Measurements from ENCODE around the gene LRP8. TPM values are rescaled to one million over a fixed set of nuclear protein-coding genes. Genes with fewer than 3 reads are reported as not detected.
A peak's percentile ranks its signal among the peaks of the same experiment; 100 is the strongest.

Gene LRP8
- total and polyA plus RNA-seq, 2 experiments from 2014 or later = 27.8 to 71.1 TPM

DNA sequence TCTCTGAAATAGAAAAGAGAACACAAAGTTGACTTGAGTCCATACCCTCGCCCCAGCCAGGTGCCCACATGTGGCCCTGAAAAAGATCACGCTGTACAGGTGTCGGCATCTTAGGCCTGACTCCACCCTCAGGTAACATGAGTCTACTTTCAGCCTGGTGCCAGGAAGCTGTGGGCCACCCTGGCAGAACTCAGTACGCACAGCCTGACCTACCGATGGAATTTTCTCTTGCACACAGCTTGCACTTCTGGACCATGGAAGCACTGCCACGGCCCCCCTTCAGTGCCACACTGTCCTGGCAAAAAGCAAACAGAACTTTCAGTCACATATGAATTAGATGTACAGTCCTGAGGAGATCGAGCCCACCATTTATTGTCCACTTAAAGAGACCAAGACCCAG, 109.7 kb downstream of the LRP8 start:
- Mint-ChIP-seq H3K4me3 (0 out of 3 replicates have a peak overlapping the region, but pooled peaks have one; percentile 93), H3K27me3 (ENCODE audit: insufficient read depth, low read depth, poor library complexity) (peaks cover 3% of the 10 kb centered on the region)

More for the DNA sequence above, 109.7 kb downstream of the LRP8 start:
- Histone ChIP-seq H3K27me3 (ENCODE audit: insufficient read depth) (no peaks in the 10 kb centered on the region), H3K4me1 (ENCODE audit: insufficient read depth) (peaks cover 7% of the 10 kb centered on the region), H3K79me2 (replicated peaks; ENCODE audit: insufficient read depth) (peaks cover 5% of the 10 kb centered on the region; the same call in 1 of the 2 replicates), H3F3A (replicated peaks; ENCODE audit: low read depth) (no peaks in the 10 kb centered on the region; the same call in 1 of the 2 replicates), H3K9me2 (ENCODE audit: insufficient read depth) (no peaks in the 10 kb centered on the region), H3K4me3 (no peak overlapping the region), H2AFZ (no peak overlapping the region), H3K4me2 (no peak overlapping the region), H3K36me3 (ENCODE audit: insufficient read depth) (peaks cover 7% of the 10 kb centered on the region; the same call in 1 of the 2 replicates), H4K20me1 (replicated peaks; ENCODE audit: insufficient read depth) (no peaks in the 10 kb centered on the region), H3K27ac (ENCODE audit: low read depth) (no peak overlapping the region)
- no peak for TF ChIP-seq STAT1 (IDR thresholded peaks at IDR 0.05; ENCODE audit: unreplicated experiment)
- no peak for TF ChIP-seq POLR2AphosphoS5 (IDR thresholded peaks at IDR 0.05; ENCODE audit: low read depth)
- TF ChIP-seq, protein P1, sequence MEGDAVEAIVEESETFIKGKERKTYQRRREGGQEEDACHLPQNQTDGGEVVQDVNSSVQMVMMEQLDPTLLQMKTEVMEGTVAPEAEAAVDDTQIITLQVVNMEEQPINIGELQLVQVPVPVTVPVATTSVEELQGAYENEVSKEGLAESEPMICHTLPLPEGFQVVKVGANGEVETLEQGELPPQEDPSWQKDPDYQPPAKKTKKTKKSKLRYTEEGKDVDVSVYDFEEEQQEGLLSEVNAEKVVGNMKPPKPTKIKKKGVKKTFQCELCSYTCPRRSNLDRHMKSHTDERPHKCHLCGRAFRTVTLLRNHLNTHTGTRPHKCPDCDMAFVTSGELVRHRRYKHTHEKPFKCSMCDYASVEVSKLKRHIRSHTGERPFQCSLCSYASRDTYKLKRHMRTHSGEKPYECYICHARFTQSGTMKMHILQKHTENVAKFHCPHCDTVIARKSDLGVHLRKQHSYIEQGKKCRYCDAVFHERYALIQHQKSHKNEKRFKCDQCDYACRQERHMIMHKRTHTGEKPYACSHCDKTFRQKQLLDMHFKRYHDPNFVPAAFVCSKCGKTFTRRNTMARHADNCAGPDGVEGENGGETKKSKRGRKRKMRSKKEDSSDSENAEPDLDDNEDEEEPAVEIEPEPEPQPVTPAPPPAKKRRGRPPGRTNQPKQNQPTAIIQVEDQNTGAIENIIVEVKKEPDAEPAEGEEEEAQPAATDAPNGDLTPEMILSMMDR (conservative IDR thresholded peaks at IDR 0.05; ENCODE audit: low read depth in 2 of 2) = no peak
- TF ChIP-seq EZH2phosphoT487 (IDR thresholded peaks at IDR 0.05; ENCODE audit: unreplicated experiment) = no peak
- TF ChIP-seq EZH2 (IDR thresholded peaks at IDR 0.05; ENCODE audit: low read depth, unreplicated experiment) = no peak
- no peak for TF ChIP-seq NANOG (IDR thresholded peaks at IDR 0.05; ENCODE audit: borderline replicate concordance)
- TF ChIP-seq ETS1 (IDR thresholded peaks at IDR 0.05) = no peak
- TF ChIP-seq ZNF331 (CRISPR knock-in tag; IDR thresholded peaks at IDR 0.05; ENCODE audit: low read depth) = no peak
- no peak for TF ChIP-seq JUNB (IDR thresholded peaks at IDR 0.05; ENCODE audit: unreplicated experiment)
- TF ChIP-seq, protein P2, sequence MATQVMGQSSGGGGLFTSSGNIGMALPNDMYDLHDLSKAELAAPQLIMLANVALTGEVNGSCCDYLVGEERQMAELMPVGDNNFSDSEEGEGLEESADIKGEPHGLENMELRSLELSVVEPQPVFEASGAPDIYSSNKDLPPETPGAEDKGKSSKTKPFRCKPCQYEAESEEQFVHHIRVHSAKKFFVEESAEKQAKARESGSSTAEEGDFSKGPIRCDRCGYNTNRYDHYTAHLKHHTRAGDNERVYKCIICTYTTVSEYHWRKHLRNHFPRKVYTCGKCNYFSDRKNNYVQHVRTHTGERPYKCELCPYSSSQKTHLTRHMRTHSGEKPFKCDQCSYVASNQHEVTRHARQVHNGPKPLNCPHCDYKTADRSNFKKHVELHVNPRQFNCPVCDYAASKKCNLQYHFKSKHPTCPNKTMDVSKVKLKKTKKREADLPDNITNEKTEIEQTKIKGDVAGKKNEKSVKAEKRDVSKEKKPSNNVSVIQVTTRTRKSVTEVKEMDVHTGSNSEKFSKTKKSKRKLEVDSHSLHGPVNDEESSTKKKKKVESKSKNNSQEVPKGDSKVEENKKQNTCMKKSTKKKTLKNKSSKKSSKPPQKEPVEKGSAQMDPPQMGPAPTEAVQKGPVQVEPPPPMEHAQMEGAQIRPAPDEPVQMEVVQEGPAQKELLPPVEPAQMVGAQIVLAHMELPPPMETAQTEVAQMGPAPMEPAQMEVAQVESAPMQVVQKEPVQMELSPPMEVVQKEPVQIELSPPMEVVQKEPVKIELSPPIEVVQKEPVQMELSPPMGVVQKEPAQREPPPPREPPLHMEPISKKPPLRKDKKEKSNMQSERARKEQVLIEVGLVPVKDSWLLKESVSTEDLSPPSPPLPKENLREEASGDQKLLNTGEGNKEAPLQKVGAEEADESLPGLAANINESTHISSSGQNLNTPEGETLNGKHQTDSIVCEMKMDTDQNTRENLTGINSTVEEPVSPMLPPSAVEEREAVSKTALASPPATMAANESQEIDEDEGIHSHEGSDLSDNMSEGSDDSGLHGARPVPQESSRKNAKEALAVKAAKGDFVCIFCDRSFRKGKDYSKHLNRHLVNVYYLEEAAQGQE (IDR thresholded peaks at IDR 0.05; ENCODE audit: unreplicated experiment) = no peak
- no peak for TF ChIP-seq CREB1 (CRISPR knock-in tag; IDR thresholded peaks at IDR 0.05; ENCODE audit: low read depth)
- no peak for TF ChIP-seq ZNF462 (CRISPR knock-in tag; IDR thresholded peaks at IDR 0.05)
- no peak for TF ChIP-seq ZNF114 (CRISPR knock-in tag; IDR thresholded peaks at IDR 0.05)
- peaks cover 15% of the 10 kb centered on the region for H3K4me1 Mint-ChIP-seq
- no peaks in the 10 kb centered on the region; the same call in 2 of the 3 replicates for H3K9me3 Mint-ChIP-seq
- peaks cover 17% of the 10 kb centered on the region for H3K36me3 Mint-ChIP-seq (ENCODE audit: low read depth)
- ATAC-seq = no peak
- DNase-seq (ENCODE audit: low spot score) = no peak
- no peak overlapping the region for H3K27ac Mint-ChIP-seq
